ENCODE data around the gene LRMDA. TPM values are rescaled to one million over a fixed set of nuclear protein-coding genes. Genes with fewer than 3 reads are reported as not detected.

The LRMDA gene
- total and polyA plus RNA-seq, 2 of the 8 experiments (the other 6 are each of a cell fraction or from before 2014, with no cell fraction given): 0.86 to 2.8 TPM

- TF ChIP-seq, protein P1, sequence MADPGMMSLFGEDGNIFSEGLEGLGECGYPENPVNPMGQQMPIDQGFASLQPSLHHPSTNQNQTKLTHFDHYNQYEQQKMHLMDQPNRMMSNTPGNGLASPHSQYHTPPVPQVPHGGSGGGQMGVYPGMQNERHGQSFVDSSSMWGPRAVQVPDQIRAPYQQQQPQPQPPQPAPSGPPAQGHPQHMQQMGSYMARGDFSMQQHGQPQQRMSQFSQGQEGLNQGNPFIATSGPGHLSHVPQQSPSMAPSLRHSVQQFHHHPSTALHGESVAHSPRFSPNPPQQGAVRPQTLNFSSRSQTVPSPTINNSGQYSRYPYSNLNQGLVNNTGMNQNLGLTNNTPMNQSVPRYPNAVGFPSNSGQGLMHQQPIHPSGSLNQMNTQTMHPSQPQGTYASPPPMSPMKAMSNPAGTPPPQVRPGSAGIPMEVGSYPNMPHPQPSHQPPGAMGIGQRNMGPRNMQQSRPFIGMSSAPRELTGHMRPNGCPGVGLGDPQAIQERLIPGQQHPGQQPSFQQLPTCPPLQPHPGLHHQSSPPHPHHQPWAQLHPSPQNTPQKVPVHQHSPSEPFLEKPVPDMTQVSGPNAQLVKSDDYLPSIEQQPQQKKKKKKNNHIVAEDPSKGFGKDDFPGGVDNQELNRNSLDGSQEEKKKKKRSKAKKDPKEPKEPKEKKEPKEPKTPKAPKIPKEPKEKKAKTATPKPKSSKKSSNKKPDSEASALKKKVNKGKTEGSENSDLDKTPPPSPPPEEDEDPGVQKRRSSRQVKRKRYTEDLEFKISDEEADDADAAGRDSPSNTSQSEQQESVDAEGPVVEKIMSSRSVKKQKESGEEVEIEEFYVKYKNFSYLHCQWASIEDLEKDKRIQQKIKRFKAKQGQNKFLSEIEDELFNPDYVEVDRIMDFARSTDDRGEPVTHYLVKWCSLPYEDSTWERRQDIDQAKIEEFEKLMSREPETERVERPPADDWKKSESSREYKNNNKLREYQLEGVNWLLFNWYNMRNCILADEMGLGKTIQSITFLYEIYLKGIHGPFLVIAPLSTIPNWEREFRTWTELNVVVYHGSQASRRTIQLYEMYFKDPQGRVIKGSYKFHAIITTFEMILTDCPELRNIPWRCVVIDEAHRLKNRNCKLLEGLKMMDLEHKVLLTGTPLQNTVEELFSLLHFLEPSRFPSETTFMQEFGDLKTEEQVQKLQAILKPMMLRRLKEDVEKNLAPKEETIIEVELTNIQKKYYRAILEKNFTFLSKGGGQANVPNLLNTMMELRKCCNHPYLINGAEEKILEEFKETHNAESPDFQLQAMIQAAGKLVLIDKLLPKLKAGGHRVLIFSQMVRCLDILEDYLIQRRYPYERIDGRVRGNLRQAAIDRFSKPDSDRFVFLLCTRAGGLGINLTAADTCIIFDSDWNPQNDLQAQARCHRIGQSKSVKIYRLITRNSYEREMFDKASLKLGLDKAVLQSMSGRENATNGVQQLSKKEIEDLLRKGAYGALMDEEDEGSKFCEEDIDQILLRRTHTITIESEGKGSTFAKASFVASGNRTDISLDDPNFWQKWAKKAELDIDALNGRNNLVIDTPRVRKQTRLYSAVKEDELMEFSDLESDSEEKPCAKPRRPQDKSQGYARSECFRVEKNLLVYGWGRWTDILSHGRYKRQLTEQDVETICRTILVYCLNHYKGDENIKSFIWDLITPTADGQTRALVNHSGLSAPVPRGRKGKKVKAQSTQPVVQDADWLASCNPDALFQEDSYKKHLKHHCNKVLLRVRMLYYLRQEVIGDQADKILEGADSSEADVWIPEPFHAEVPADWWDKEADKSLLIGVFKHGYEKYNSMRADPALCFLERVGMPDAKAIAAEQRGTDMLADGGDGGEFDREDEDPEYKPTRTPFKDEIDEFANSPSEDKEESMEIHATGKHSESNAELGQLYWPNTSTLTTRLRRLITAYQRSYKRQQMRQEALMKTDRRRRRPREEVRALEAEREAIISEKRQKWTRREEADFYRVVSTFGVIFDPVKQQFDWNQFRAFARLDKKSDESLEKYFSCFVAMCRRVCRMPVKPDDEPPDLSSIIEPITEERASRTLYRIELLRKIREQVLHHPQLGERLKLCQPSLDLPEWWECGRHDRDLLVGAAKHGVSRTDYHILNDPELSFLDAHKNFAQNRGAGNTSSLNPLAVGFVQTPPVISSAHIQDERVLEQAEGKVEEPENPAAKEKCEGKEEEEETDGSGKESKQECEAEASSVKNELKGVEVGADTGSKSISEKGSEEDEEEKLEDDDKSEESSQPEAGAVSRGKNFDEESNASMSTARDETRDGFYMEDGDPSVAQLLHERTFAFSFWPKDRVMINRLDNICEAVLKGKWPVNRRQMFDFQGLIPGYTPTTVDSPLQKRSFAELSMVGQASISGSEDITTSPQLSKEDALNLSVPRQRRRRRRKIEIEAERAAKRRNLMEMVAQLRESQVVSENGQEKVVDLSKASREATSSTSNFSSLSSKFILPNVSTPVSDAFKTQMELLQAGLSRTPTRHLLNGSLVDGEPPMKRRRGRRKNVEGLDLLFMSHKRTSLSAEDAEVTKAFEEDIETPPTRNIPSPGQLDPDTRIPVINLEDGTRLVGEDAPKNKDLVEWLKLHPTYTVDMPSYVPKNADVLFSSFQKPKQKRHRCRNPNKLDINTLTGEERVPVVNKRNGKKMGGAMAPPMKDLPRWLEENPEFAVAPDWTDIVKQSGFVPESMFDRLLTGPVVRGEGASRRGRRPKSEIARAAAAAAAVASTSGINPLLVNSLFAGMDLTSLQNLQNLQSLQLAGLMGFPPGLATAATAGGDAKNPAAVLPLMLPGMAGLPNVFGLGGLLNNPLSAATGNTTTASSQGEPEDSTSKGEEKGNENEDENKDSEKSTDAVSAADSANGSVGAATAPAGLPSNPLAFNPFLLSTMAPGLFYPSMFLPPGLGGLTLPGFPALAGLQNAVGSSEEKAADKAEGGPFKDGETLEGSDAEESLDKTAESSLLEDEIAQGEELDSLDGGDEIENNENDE (IDR thresholded peaks at IDR 0.05; ENCODE audit: insufficient replicate concordance, low read length): no peak
- TF ChIP-seq MAFK (IDR thresholded peaks at IDR 0.05; ENCODE audit: low read depth, low read length) (no peak), SP4 (IDR thresholded peaks at IDR 0.05; ENCODE audit: low read length) (no peak), CREB1 (IDR thresholded peaks at IDR 0.05) (no peak), JUN (IDR thresholded peaks at IDR 0.05; ENCODE audit: low read depth, low read length) (no peak), ZNF274 (IDR thresholded peaks at IDR 0.05; ENCODE audit: borderline replicate concordance, extremely low read depth, low read length) (no peak)
Observed at GRCh38 chr10:76357726-76358415, 926.4 kb downstream of the LRMDA start (continued).
